GM21381 (cell line): Measurements from ENCODE around the gene SIN3A.
A peak's percentile ranks its signal among the peaks of the same experiment; 100 is the strongest.
"Not testable (repeated sequence)": the region's sequence is repeated elsewhere in the genome, so short reads cannot be mapped to it uniquely, and the experiment has no call there.

ENCODE experiments used
- ATAC-seq: cut with Tn5 transposase; IDR thresholded peaks from one replicate; pipeline ENCODE4 v1.9.1; 2021; ENCODE audit warnings: mild to moderate bottlenecking, moderate library complexity; ENCODE audit not compliant: unreplicated experiment

The SIN3A gene

DNA sequence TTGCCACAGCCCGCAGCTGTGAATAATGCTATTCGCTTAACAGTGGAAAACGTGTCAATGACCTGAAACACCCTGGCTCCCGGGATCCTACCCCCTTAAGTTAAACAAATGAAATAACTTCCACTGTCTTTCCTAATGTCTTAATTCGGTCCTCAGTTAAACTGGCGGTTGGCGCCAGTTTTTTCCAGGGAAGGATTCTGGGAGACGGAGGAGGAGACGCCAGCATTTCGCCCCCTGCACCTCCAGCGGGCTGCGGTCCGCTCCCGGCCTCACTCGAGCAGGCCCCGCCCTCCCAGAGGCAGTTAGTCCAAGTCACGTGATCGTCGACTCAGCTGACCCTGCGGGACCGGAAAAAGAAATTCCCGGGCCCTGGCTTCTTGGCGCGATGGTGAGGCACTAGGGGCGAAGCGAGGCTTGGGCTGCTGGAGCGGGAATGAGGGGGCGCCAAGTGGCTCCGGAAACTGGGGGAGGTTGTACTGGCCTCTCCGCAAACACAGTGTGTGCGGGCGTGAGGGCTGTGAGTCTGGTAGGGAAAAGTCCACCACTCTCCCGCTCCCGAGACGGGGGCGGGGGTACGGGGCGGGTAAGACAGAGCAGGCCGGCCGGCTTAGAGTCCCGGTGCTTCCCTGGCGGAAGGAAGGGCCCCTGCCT, 115.7 kb downstream of the SIN3A start, which contains the start of gene COMMD4:
Gene COMMD4, plus strand, starts transcription at position 359 of the 651 bp plus-strand sequence. Its CDS starts 27 bp downstream, at position 386.
- peak; percentile 78 for ATAC-seq

GRCh38 chr15:75335313-75335704, 116.2 kb downstream of the SIN3A start:
- ATAC-seq, result no peak

DNA sequence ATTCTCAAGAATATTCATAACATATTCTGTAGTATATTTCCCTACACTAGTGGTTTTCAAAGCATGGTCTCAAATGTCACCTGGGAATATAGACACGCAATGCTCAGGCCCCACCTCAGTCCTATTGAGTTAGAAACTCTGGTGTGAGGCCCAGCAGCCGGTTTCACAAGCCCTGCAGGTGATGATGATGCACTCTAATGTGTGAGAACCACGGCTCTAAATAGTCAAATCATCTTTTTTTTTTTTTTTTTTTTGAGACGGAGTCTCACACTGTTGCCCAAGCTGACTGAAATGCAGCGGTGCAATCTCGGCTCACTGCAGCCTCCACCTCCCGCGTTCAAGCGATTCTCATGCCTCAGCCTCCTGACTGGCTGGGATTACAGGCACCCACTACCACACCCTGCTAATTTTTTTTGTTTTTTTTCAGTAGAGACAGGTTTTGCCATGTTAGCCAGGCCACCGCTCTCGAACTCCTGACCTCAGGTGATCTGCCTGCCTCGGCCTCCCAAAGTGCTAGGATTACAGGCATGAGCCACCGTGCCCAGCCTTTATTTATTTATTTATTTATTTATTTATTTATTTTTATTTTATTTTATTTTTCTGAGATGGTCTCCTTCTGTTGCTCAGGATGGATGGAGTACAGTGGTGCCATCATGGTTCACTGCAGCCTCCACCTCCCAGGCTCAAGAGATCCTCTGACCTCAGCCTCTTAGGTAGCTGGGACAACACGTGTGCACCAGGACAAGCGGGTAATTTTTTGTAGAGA, 117.7 kb downstream of the SIN3A start:
- ATAC-seq, result not testable (repeated sequence)

- not testable (repeated sequence) for ATAC-seq
Observed at GRCh38 chr15:75332093-75332492, 119.4 kb downstream of the SIN3A start.

GRCh38 chr15:75329571-75329970, 121.9 kb downstream of the SIN3A start:
- ATAC-seq, result no peak

- no peak for ATAC-seq
Observed at GRCh38 chr15:75328493-75329314, 122.8 kb downstream of the SIN3A start.

GRCh38 chr15:75327491-75327890, 124.0 kb downstream of the SIN3A start:
- ATAC-seq, result no peak

GRCh38 chr15:75327005-75327404, 124.5 kb downstream of the SIN3A start:
- ATAC-seq, result no peak

GRCh38 chr15:75325922-75326321, 125.6 kb downstream of the SIN3A start:
- no peak for ATAC-seq

DNA sequence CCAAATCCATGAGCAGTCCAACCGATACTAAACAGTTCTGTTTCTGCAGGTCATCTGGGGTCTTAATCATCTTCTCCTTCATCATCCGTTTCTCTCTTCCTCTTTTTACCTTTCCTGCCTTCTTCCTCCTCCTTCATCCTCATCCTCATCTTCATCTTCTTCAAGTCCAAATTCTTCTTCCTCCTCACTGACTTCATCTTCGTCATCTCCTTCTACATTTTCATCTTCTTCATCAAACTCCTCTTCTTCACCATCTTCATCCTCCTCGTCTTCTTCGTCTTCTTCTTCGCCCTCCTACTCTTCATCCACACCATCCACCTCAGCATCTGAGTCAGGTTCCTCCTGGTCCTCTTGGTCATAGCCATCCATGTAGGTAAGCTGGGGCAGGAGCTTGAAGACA, 129.8 kb downstream of the SIN3A start:
- no peak for ATAC-seq
